ENCODE results near the gene PLAAT4.
A peak's percentile ranks its signal among the peaks of the same experiment; 100 is the strongest.
"Not testable (repeated sequence)": the region's sequence is repeated elsewhere in the genome, so short reads cannot be mapped to it uniquely, and the experiment has no call there.

The PLAAT4 gene

GRCh38 chr11:63511048-63511748 is 25.4 kb upstream of the PLAAT4 start:
- peak; percentile 43 for DNase-seq

- no peak for DNase-seq
Measured at GRCh38 chr11:63512816-63513215, 23.8 kb upstream of the PLAAT4 start.

GRCh38 chr11:63516109-63516508 is 20.5 kb upstream of the PLAAT4 start:
- no peak for DNase-seq

- no peak for DNase-seq
Measured at GRCh38 chr11:63517156-63517555, 19.5 kb upstream of the PLAAT4 start.

GRCh38 chr11:63518548-63518947 is 18.1 kb upstream of the PLAAT4 start:
- no peak for DNase-seq

GRCh38 chr11:63520606-63521170 is 15.9 kb upstream of the PLAAT4 start:
- DNase-seq, result no peak

GRCh38 chr11:63521896-63522295 is 14.7 kb upstream of the PLAAT4 start:
- DNase-seq, result no peak

- DNase-seq, result no peak
Measured at GRCh38 chr11:63523151-63523550, 13.5 kb upstream of the PLAAT4 start.

GRCh38 chr11:63527667-63528066 is 8.9 kb upstream of the PLAAT4 start:
- DNase-seq, result no peak

GRCh38 chr11:63528156-63528555 is 8.5 kb upstream of the PLAAT4 start:
- not testable (repeated sequence) for DNase-seq

- DNase-seq, result not testable (repeated sequence)
Measured at GRCh38 chr11:63528729-63529278, 7.8 kb upstream of the PLAAT4 start.

- DNase-seq, result not testable (repeated sequence)
Measured at GRCh38 chr11:63529373-63529772, 7.2 kb upstream of the PLAAT4 start.

GRCh38 chr11:63530021-63530420 is 6.6 kb upstream of the PLAAT4 start:
- no peak for DNase-seq

GRCh38 chr11:63531074-63531792 is 5.4 kb upstream of the PLAAT4 start:
- not testable (repeated sequence) for DNase-seq

- no peak for DNase-seq
Measured at GRCh38 chr11:63532117-63532516, 4.5 kb upstream of the PLAAT4 start.

- DNase-seq, result peak; percentile 35
Measured at GRCh38 chr11:63532799-63533475, 3.7 kb upstream of the PLAAT4 start.

GRCh38 chr11:63534076-63534475 is 2.5 kb upstream of the PLAAT4 start:
- DNase-seq, result no peak

GRCh38 chr11:63534895-63535461 is 1.6 kb upstream of the PLAAT4 start:
- DNase-seq, result no peak

- DNase-seq, result no peak
Measured at GRCh38 chr11:63535734-63536133, 874 bp upstream of the PLAAT4 start.

- peak; percentile 55 for DNase-seq
Measured at GRCh38 chr11:63537293-63538101, 889 bp downstream of the PLAAT4 start.

GRCh38 chr11:63542506-63542905 is 5.9 kb downstream of the PLAAT4 start:
- not testable (repeated sequence) for DNase-seq

- DNase-seq, result no peak
Measured at GRCh38 chr11:63543711-63544110, 7.1 kb downstream of the PLAAT4 start.
